ENCODE results near the gene CACNA1B.

The CACNA1B gene

DNA sequence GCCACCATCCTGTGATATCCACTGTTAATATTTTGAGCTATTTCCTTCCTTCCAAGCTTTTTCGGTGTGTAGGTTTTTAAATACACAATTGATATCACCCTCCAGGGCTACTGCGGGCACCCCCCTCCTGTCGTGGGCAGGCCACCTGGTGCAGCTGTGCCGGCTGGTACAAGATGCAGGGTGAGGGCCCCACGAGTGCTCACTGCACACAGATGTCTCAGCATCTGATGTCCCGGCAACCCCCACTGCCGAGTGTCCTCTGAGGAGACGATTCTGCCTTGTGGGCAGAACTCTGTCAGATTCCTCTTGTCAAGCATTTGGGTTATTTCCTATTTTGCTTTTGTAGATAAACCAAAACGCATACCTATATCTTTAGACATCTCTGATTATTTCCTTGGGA lies 25.1 kb downstream of the CACNA1B start:
- Histone ChIP-seq H4K20me1 (ENCODE audit: insufficient read depth, low read length) (no peaks in the 10 kb centered on the region), H3K4me1 (ENCODE audit: low read length) (no peaks in the 10 kb centered on the region), H3K27ac (ENCODE audit: low read length) (no peak overlapping the region), H3K4me3 (ENCODE audit: low read length) (no peak overlapping the region), H2AFZ (ENCODE audit: low read length) (no peak overlapping the region), H3K9me3 (replicated peaks; ENCODE audit: insufficient read depth, low read length) (no peaks in the 10 kb centered on the region), H3K27me3 (replicated peaks; ENCODE audit: insufficient read depth, low read length) (peaks cover 88% of the 10 kb centered on the region), H3K9ac (ENCODE audit: low read length) (no peak overlapping the region), H3K9me2 (replicated peaks; ENCODE audit: insufficient read depth, low read length) (no peaks in the 10 kb centered on the region), H3K4me2 (ENCODE audit: low read depth, low read length) (no peak overlapping the region), H3K79me2 (ENCODE audit: low read length) (no peaks in the 10 kb centered on the region), H3F3A (ENCODE audit: insufficient read depth, low read length) (no peaks in the 10 kb centered on the region), H3K36me3 (replicated peaks; ENCODE audit: insufficient read depth, low read length) (no peaks in the 10 kb centered on the region)
- no peak for DNase-seq
- TF ChIP-seq EZH2 (optimal IDR thresholded peaks at IDR 0.05; ENCODE audit: low read depth, low read length) (no peak), EZH2phosphoT487 (IDR thresholded peaks at IDR 0.05; ENCODE audit: low read length) (no peak)
- TF ChIP-seq, protein P1, sequence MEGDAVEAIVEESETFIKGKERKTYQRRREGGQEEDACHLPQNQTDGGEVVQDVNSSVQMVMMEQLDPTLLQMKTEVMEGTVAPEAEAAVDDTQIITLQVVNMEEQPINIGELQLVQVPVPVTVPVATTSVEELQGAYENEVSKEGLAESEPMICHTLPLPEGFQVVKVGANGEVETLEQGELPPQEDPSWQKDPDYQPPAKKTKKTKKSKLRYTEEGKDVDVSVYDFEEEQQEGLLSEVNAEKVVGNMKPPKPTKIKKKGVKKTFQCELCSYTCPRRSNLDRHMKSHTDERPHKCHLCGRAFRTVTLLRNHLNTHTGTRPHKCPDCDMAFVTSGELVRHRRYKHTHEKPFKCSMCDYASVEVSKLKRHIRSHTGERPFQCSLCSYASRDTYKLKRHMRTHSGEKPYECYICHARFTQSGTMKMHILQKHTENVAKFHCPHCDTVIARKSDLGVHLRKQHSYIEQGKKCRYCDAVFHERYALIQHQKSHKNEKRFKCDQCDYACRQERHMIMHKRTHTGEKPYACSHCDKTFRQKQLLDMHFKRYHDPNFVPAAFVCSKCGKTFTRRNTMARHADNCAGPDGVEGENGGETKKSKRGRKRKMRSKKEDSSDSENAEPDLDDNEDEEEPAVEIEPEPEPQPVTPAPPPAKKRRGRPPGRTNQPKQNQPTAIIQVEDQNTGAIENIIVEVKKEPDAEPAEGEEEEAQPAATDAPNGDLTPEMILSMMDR (IDR thresholded peaks at IDR 0.05; ENCODE audit: low read length) = no peak

DNA sequence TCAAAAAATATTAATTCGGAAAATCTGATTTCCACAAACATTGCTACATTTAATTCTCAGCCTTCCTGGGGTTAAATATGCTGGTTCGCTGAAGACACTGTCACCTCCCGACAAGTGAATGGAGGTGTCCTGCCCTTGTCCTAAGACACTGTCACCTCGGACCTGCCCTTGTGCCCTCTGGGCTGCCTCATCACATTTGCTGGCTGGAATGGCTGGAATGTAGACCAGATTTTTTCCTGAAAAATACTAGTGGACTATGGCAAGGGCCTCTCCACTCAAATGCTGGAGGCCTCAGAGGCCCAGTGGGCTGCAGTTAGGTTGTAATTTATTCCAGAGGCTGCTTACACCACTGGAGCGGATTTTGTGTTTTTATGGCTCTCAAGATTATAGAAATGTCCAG lies 28.2 kb downstream of the CACNA1B start:
- no peaks in the 10 kb centered on the region for H3K79me2 ChIP-seq (ENCODE audit: low read length)
- H3K27ac ChIP-seq (ENCODE audit: low read length) = no peak overlapping the region
- peaks cover 86% of the 10 kb centered on the region for H3K27me3 ChIP-seq (replicated peaks; ENCODE audit: insufficient read depth, low read length)
- H3K4me1 ChIP-seq (ENCODE audit: low read length) = no peaks in the 10 kb centered on the region
- no peak overlapping the region for H3K4me3 ChIP-seq (ENCODE audit: low read length)
- H3K9ac ChIP-seq (ENCODE audit: low read length) = no peak overlapping the region
- DNase-seq = no peak
- H4K20me1 ChIP-seq (ENCODE audit: insufficient read depth, low read length) = no peaks in the 10 kb centered on the region
- no peaks in the 10 kb centered on the region for H3K9me3 ChIP-seq (replicated peaks; ENCODE audit: insufficient read depth, low read length)
- H3K36me3 ChIP-seq (replicated peaks; ENCODE audit: insufficient read depth, low read length) = no peaks in the 10 kb centered on the region
- TF ChIP-seq EZH2 (optimal IDR thresholded peaks at IDR 0.05; ENCODE audit: low read depth, low read length) (no peak), EZH2phosphoT487 (IDR thresholded peaks at IDR 0.05; ENCODE audit: low read length) (no peak)
- TF ChIP-seq, protein P1 (IDR thresholded peaks at IDR 0.05; ENCODE audit: low read length) = no peak
- no peak overlapping the region for H2AFZ ChIP-seq (ENCODE audit: low read length)
- H3F3A ChIP-seq (ENCODE audit: insufficient read depth, low read length) = no peaks in the 10 kb centered on the region
- H3K9me2 ChIP-seq (replicated peaks; ENCODE audit: insufficient read depth, low read length) = no peaks in the 10 kb centered on the region
- no peak overlapping the region for H3K4me2 ChIP-seq (ENCODE audit: low read depth, low read length)

DNA sequence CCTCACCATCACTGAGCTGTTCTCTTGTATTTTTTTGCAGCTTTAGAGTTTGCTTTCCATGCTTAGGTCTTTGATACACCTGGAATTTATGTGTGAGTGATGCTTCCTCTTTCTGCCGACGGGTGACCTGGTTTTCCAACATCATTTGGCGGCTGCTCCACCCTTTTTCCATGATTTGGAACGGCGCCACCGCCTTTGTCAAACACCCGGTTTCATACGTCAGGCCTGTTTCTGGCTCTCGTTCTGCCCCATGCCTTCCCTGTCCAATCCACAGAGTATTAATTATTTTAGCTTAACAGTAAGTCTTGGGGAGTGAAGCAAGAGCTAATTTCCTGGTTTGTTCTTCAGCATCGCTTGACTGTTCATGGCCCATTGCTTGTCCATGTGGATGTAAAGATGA lies 30.2 kb downstream of the CACNA1B start:
- H3K4me1 ChIP-seq (ENCODE audit: low read length) = no peaks in the 10 kb centered on the region
- no peak overlapping the region for H3K27ac ChIP-seq (ENCODE audit: low read length)
- no peak for DNase-seq
- H3K9me2 ChIP-seq (replicated peaks; ENCODE audit: insufficient read depth, low read length) = no peaks in the 10 kb centered on the region
- no peaks in the 10 kb centered on the region for H3K36me3 ChIP-seq (replicated peaks; ENCODE audit: insufficient read depth, low read length)
- no peak overlapping the region for H2AFZ ChIP-seq (ENCODE audit: low read length)
- H3K9ac ChIP-seq (ENCODE audit: low read length) = no peak overlapping the region
- no peak overlapping the region for H3K4me3 ChIP-seq (ENCODE audit: low read length)
- H3F3A ChIP-seq (ENCODE audit: insufficient read depth, low read length) = no peaks in the 10 kb centered on the region
- H3K4me2 ChIP-seq (ENCODE audit: low read depth, low read length) = no peak overlapping the region
- H3K79me2 ChIP-seq (ENCODE audit: low read length) = no peaks in the 10 kb centered on the region
- H3K9me3 ChIP-seq (replicated peaks; ENCODE audit: insufficient read depth, low read length) = no peaks in the 10 kb centered on the region
- H3K27me3 ChIP-seq (replicated peaks; ENCODE audit: insufficient read depth, low read length) = peaks cover 83% of the 10 kb centered on the region
- TF ChIP-seq EZH2phosphoT487 (IDR thresholded peaks at IDR 0.05; ENCODE audit: low read length) (no peak), EZH2 (optimal IDR thresholded peaks at IDR 0.05; ENCODE audit: low read depth, low read length) (no peak)
- no peaks in the 10 kb centered on the region for H4K20me1 ChIP-seq (ENCODE audit: insufficient read depth, low read length)

DNA sequence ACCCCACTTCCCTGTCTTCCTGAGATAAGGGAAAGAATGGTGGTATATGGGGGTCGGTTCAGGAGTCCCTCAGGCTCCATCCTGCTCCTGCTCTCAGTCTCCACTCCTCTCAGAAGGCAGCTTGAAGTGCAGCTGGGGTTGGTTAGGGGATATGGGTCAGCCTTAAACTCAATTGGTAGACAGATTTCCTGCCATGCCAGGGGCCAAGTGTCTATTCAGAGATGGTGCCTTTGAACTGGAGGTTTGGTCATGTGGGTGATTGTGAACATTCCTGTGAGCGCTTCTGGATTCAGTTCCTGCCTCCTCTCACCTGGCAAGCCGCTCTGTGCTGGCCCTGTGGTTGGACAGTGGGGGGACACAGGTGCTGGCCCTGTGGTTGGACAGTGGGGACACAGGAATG lies 35.1 kb downstream of the CACNA1B start:
- Histone ChIP-seq H3K27me3 (replicated peaks; ENCODE audit: insufficient read depth, low read length) (peaks cover 80% of the 10 kb centered on the region), H2AFZ (ENCODE audit: low read length) (no peak overlapping the region), H3K4me1 (ENCODE audit: low read length) (no peaks in the 10 kb centered on the region), H3K79me2 (ENCODE audit: low read length) (no peaks in the 10 kb centered on the region), H3K27ac (ENCODE audit: low read length) (no peak overlapping the region), H3K9me2 (replicated peaks; ENCODE audit: insufficient read depth, low read length) (no peaks in the 10 kb centered on the region), H3K4me3 (ENCODE audit: low read length) (no peak overlapping the region), H3K36me3 (replicated peaks; ENCODE audit: insufficient read depth, low read length) (no peaks in the 10 kb centered on the region), H3K4me2 (ENCODE audit: low read depth, low read length) (no peak overlapping the region), H3F3A (ENCODE audit: insufficient read depth, low read length) (no peaks in the 10 kb centered on the region), H4K20me1 (ENCODE audit: insufficient read depth, low read length) (no peaks in the 10 kb centered on the region), H3K9me3 (replicated peaks; ENCODE audit: insufficient read depth, low read length) (no peaks in the 10 kb centered on the region), H3K9ac (ENCODE audit: low read length) (no peak overlapping the region)
- TF ChIP-seq, protein P1 (IDR thresholded peaks at IDR 0.05; ENCODE audit: low read length) = no peak
- TF ChIP-seq EZH2phosphoT487 (IDR thresholded peaks at IDR 0.05; ENCODE audit: low read length) = no peak
- TF ChIP-seq EZH2 (optimal IDR thresholded peaks at IDR 0.05; ENCODE audit: low read depth, low read length) = no peak
- DNase-seq = no peak
